PC-9 (cell line): ENCODE data around the gene KIF16B. TPM values are rescaled to one million over a fixed set of nuclear protein-coding genes. Genes with fewer than 3 reads are reported as not detected.
"Not testable (repeated sequence)": the region's sequence is repeated elsewhere in the genome, so short reads cannot be mapped to it uniquely, and the experiment has no call there.

Source experiments
- BruUV-seq: library from RNA; stranded (reverse); fragments of 400-500 nt; replicated peaks from 2 replicates; lab custom pipeline; 2021; lab: Mats Ljungman, UMichigan
- CTCF ChIA-PET: fragments of 300-600 bp; sonication (Branson Sonifier 250); formaldehyde crosslinking; loops from one replicate; lab custom pipeline; 2022; ENCODE audit warnings: antibody characterized with exemption; lab: Charles Lee
- POLR2A ChIA-PET: fragments of 300-600 bp; sonication (Branson Sonifier 250); formaldehyde crosslinking; loops from one replicate; lab custom pipeline; 2022; ENCODE audit warnings: antibody characterized with exemption; ENCODE audit not compliant: unreplicated experiment; lab: Charles Lee
- DNase-seq, 2 experiments: peaks; one replicate each; pipeline versions ENCODE4 v3.0.0 to v3.0.0-alpha.2; 2015 to 2022; ENCODE audit warnings: mixed read lengths in 1 of 2
- H2AFZ ChIP-seq: fragments of 200-600 bp; sonication (generic); 2 replicates; pipeline ENCODE4 v1.8.1; 2017; ENCODE audit warnings: antibody characterized with exemption
- H3F3A ChIP-seq: fragments of 200-600 bp; sonication (generic); 2 replicates; pipeline ENCODE4 v1.8.1; 2017; ENCODE audit warnings: antibody characterized with exemption, mild to moderate bottlenecking, low read depth; ENCODE audit not compliant: insufficient read depth
- H3K27ac ChIP-seq: fragments of 200-600 bp; sonication (generic); 2 replicates; pipeline ENCODE4 v1.6.1; 2016; ENCODE audit warnings: mixed run types
- H3K27me3 ChIP-seq: fragments of 200-600 bp; sonication (generic); 2 replicates; pipeline ENCODE4 v1.6.1; 2016; ENCODE audit warnings: low read depth, mixed run types; ENCODE audit not compliant: insufficient read depth
- H3K36me3 ChIP-seq: fragments of 200-600 bp; sonication (generic); 2 replicates; pipeline ENCODE4 v1.6.1; 2016; ENCODE audit warnings: low read depth, mixed run types
- H3K4me1 ChIP-seq: fragments of 200-600 bp; sonication (generic); replicated peaks from 2 replicates; pipeline ENCODE4 v1.6.1; 2016; ENCODE audit warnings: mixed run types; ENCODE audit not compliant: insufficient read depth
- H3K4me2 ChIP-seq: fragments of 200-600 bp; sonication (generic); 2 replicates; pipeline ENCODE4 v1.6.1; 2017; ENCODE audit warnings: mixed run types
- H3K4me3 ChIP-seq: fragments of 200-600 bp; sonication (generic); 2 replicates; pipeline ENCODE4 v1.6.1; 2016; ENCODE audit warnings: mixed run types
- H3K79me2 ChIP-seq: fragments of 200-600 bp; sonication (generic); 2 replicates; pipeline ENCODE4 v1.6.1; 2017; ENCODE audit warnings: low read depth, mixed run types
- H3K9me2 ChIP-seq: fragments of 200-600 bp; sonication (generic); 2 replicates; pipeline ENCODE4 v1.8.1; 2017; ENCODE audit warnings: mild to moderate bottlenecking; ENCODE audit not compliant: insufficient read depth
- H3K9me3 ChIP-seq: fragments of 200-600 bp; sonication (generic); 2 replicates; pipeline ENCODE4 v1.8.1; 2016; ENCODE audit warnings: low read depth; ENCODE audit not compliant: insufficient read depth
- H4K20me1 ChIP-seq: fragments of 200-600 bp; sonication (generic); 2 replicates; pipeline ENCODE4 v1.8.1; 2017; ENCODE audit not compliant: insufficient read depth
- CTCF ChIP-seq: fragments of 200-600 bp; sonication (generic); conservative IDR thresholded peaks from 2 replicates; pipeline ENCODE4 v1.6.1; 2017; ENCODE audit warnings: mixed run types, antibody characterized with exemption, mild to moderate bottlenecking, moderate library complexity
- EZH2 ChIP-seq: fragments of 200-600 bp; sonication (generic); IDR thresholded peaks from 2 replicates; pipeline ENCODE4 v1.8.0; 2017; ENCODE audit warnings: antibody characterized with exemption, low read depth
- intact Hi-C: fragments of 100-400 bp; cut with micrococcal nuclease; formaldehyde crosslinking; loops from one replicate; pipeline ENCODE4 v1.10.0; 2022; ENCODE audit not compliant: unreplicated experiment
- total RNA-seq: library from RNA; stranded (reverse); gene quantifications from 2 replicates; pipeline ENCODE4 v1.2.3, GENCODE V29; 2021

KIF16B gene
- total RNA-seq, 1 experiment from 2014 or later, result 17.6 TPM

GRCh38 chr20:16528078-16528477 is 45.2 kb downstream of the KIF16B start:
- H3F3A ChIP-seq, result peaks cover 12% of the 10 kb centered on the region; the same call in 1 of the 2 replicates
- ChIA-PET POLR2A (interaction anchor here (0.7 kb wide), 1 partner anchor 203 kb away, joined by 5 read pairs; no protein-coding TSS in a partner anchor), CTCF (no interaction called here)
- peak overlapping the region; percentile 88 for H3K27ac ChIP-seq
- intact Hi-C loops, result no loop called here
- no peaks in the 10 kb centered on the region for H4K20me1 ChIP-seq
- no peaks in the 10 kb centered on the region for H3K27me3 ChIP-seq
- no peak for TF ChIP-seq EZH2
- no peak for TF ChIP-seq CTCF
- H2AFZ ChIP-seq, result peak overlapping the region; percentile 65; the same call in 1 of the 2 replicates
- H3K4me2 ChIP-seq, result peak overlapping the region; percentile 68
- no peaks in the 10 kb centered on the region; the same call in 1 of the 2 replicates for H3K36me3 ChIP-seq
- DNase-seq, result peak; percentile 57 to 91
- H3K9me2 ChIP-seq, result no peaks in the 10 kb centered on the region
- H3K9me3 ChIP-seq, result no peaks in the 10 kb centered on the region
- H3K79me2 ChIP-seq, result peaks cover 5% of the 10 kb centered on the region; the same call in 1 of the 2 replicates
- H3K4me1 ChIP-seq, result peaks cover 36% of the 10 kb centered on the region
- H3K4me3 ChIP-seq, result no peak overlapping the region
- BruUV-seq, result no TSS peak

- peaks cover 5% of the 10 kb centered on the region; the same call in 1 of the 2 replicates for H3K79me2 ChIP-seq
- H3K9me2 ChIP-seq, result no peaks in the 10 kb centered on the region
- CTCF ChIA-PET, result interaction anchor here (0.6 kb wide), 1 partner anchor 1575 kb away, joined by 3 read pairs; no protein-coding TSS in a partner anchor
- peaks cover 36% of the 10 kb centered on the region for H3K4me1 ChIP-seq
- no peaks in the 10 kb centered on the region for H3K9me3 ChIP-seq
- no peaks in the 10 kb centered on the region for H3K27me3 ChIP-seq
- H3K4me3 ChIP-seq, result no peak overlapping the region
- H2AFZ ChIP-seq, result no peak overlapping the region
- BruUV-seq, result no TSS peak
- H3K4me2 ChIP-seq, result peak overlapping the region; percentile 68
- no peaks in the 10 kb centered on the region; the same call in 1 of the 2 replicates for H3K36me3 ChIP-seq
- TF ChIP-seq CTCF (no peak), EZH2 (no peak)
- no peak for DNase-seq
- intact Hi-C loops, result no loop called here
- H3F3A ChIP-seq, result peaks cover 12% of the 10 kb centered on the region; the same call in 1 of the 2 replicates
- H3K27ac ChIP-seq, result peak overlapping the region; percentile 88
- POLR2A ChIA-PET, result no interaction called here
- H4K20me1 ChIP-seq, result no peaks in the 10 kb centered on the region
These were observed 45.8 kb downstream of the KIF16B start for GRCh38 chr20:16527438-16527837.

GRCh38 chr20:16526433-16527380 is 46.5 kb downstream of the KIF16B start:
- POLR2A ChIA-PET, result no interaction called here
- BruUV-seq, result no TSS peak
- H3K79me2 ChIP-seq, result peaks cover 4% of the 10 kb centered on the region; the same call in 1 of the 2 replicates
- no peaks in the 10 kb centered on the region for H3K9me3 ChIP-seq
- peaks cover 12% of the 10 kb centered on the region; the same call in 1 of the 2 replicates for H3F3A ChIP-seq
- no peak overlapping the region for H2AFZ ChIP-seq
- peaks cover 36% of the 10 kb centered on the region for H3K4me1 ChIP-seq
- intact Hi-C loops, result no loop called here
- DNase-seq, result no peak
- TF ChIP-seq CTCF (no peak), EZH2 (no peak)
- H3K36me3 ChIP-seq, result no peaks in the 10 kb centered on the region; the same call in 1 of the 2 replicates
- H4K20me1 ChIP-seq, result no peaks in the 10 kb centered on the region
- no peak overlapping the region for H3K4me3 ChIP-seq
- H3K27me3 ChIP-seq, result no peaks in the 10 kb centered on the region
- CTCF ChIA-PET, result interaction anchor here (0.6 kb wide), 1 partner anchor 1575 kb away, joined by 3 read pairs; no protein-coding TSS in a partner anchor
- H3K9me2 ChIP-seq, result no peaks in the 10 kb centered on the region
- no peak overlapping the region for H3K27ac ChIP-seq
- H3K4me2 ChIP-seq, result no peak overlapping the region

- BruUV-seq, intact Hi-C loops, H3K4me3 ChIP-seq, H3K27me3 ChIP-seq, DNase-seq, CTCF ChIA-PET, H3F3A ChIP-seq, H3K79me2 ChIP-seq, H3K9me3 ChIP-seq, POLR2A ChIA-PET, H4K20me1 ChIP-seq, H3K4me2 ChIP-seq, H3K9me2 ChIP-seq, H2AFZ ChIP-seq, H3K4me1 ChIP-seq, H3K27ac ChIP-seq, H3K36me3 ChIP-seq: not testable (repeated sequence)
These were observed 50.6 kb downstream of the KIF16B start for GRCh38 chr20:16522651-16523050.
